Measurements from ENCODE around the gene WWC2. TPM values are rescaled to one million over a fixed set of nuclear protein-coding genes. Genes with fewer than 3 reads are reported as not detected.
A peak's percentile ranks its signal among the peaks of the same experiment; 100 is the strongest.

The WWC2 gene
- total and polyA plus RNA-seq, 2 experiments from 2014 or later = 33.2 to 48.3 TPM

DNA sequence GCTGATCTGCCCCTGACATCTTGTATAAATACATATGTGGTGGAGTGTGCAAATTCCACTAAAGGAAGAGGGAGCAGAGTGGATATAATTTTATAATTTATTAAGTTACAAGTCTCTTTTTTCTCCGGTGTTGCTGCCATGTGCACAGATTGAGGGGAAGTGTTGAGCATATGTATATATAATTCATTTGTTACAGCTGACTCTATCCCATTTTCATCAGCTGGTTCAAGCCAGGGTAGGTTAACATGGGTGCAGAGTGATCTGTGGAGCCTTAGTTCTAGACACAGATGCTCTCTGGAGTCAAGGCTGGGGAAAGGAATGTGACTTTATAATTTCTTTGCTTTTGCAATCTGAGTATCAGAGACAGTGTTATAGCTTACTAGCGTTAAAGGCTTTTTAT is 103.5 kb downstream of the WWC2 start:
- TF ChIP-seq EZH2 (IDR thresholded peaks at IDR 0.05; ENCODE audit: insufficient read depth, poor library complexity, severe bottlenecking) (no peak), EZH2phosphoT487 (IDR thresholded peaks at IDR 0.05; ENCODE audit: insufficient read depth, low read depth) (no peak)
- 73 to 83% methylated on average over 2 of the region's 2 CpGs for WGBS, 2 experiments (ENCODE audit: low coverage in 1 of 2, low lambda C conversion rate in 2 of 2, missing lambda C conversion rate in 2 of 2)
- peak overlapping the region; percentile 91 for H3K27ac ChIP-seq
- H3K79me2 ChIP-seq (ENCODE audit: insufficient read depth) = peaks cover 86% of the 10 kb centered on the region
- H3K4me1 ChIP-seq (ENCODE audit: insufficient read depth) = peaks cover 25% of the 10 kb centered on the region
- no peaks in the 10 kb centered on the region for H3K9me2 ChIP-seq (ENCODE audit: insufficient read depth)
- in situ Hi-C loops (cut with MboI) = no loop called here
- H3F3A ChIP-seq (ENCODE audit: insufficient read depth) = peaks cover 43% of the 10 kb centered on the region
- H3K9ac ChIP-seq = no peak overlapping the region
- no peak overlapping the region for H2AFZ ChIP-seq
- no peak for DNase-seq
- H3K4me2 ChIP-seq (ENCODE audit: unreplicated experiment) = peak overlapping the region; percentile 66
- no peaks in the 10 kb centered on the region for H3K9me3 ChIP-seq (ENCODE audit: low read depth)
- H4K20me1 ChIP-seq (ENCODE audit: insufficient read depth) = 0 out of 2 replicates have a peak, but pooled peaks cover 6% of the 10 kb centered on the region
- H3K4me3 ChIP-seq = no peak overlapping the region
- no peaks in the 10 kb centered on the region for H3K27me3 ChIP-seq (replicated peaks; ENCODE audit: insufficient read depth)
- peaks cover 10% of the 10 kb centered on the region; the same call in 1 of the 2 replicates for H3K36me3 ChIP-seq (ENCODE audit: low read depth)

DNA sequence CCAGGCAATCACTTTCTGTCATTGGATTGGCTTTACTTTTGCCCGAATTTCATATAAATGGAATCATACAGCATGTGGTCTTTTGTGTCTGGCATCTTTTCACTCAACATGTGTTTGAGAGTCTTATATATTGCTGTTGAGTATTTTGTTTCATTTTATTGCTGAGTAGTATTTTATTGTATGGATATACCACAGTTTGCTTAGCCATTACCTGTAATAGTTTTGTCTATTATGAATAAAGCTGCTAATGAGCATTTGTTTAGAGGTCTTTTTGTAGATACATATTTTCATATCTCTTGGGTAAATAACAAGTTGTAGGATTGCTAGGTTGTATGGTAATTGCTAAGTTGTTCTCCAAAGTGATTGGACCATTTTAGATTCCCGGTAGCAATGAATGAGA is 105.7 kb downstream of the WWC2 start:
- H3K9me3 ChIP-seq (ENCODE audit: low read depth) = no peaks in the 10 kb centered on the region
- H3K36me3 ChIP-seq (ENCODE audit: low read depth) = peaks cover 25% of the 10 kb centered on the region
- H4K20me1 ChIP-seq (ENCODE audit: insufficient read depth) = 0 out of 2 replicates have a peak, but pooled peaks cover 6% of the 10 kb centered on the region
- no peaks in the 10 kb centered on the region for H3K9me2 ChIP-seq (ENCODE audit: insufficient read depth)
- no peak overlapping the region for H3K27ac ChIP-seq
- WGBS, 2 experiments (ENCODE audit: low coverage in 1 of 2, low lambda C conversion rate in 2 of 2, missing lambda C conversion rate in 2 of 2) = 96 to 98% methylated on average over 2 of the region's 2 CpGs
- no peak overlapping the region for H3K9ac ChIP-seq
- DNase-seq = no peak
- H3K4me1 ChIP-seq (ENCODE audit: insufficient read depth) = peaks cover 25% of the 10 kb centered on the region
- H3F3A ChIP-seq (ENCODE audit: insufficient read depth) = peaks cover 40% of the 10 kb centered on the region
- peaks cover 86% of the 10 kb centered on the region for H3K79me2 ChIP-seq (ENCODE audit: insufficient read depth)
- H2AFZ ChIP-seq = no peak overlapping the region
- no peaks in the 10 kb centered on the region for H3K27me3 ChIP-seq (replicated peaks; ENCODE audit: insufficient read depth)
- no peak overlapping the region for H3K4me3 ChIP-seq
- no peak overlapping the region for H3K4me2 ChIP-seq (ENCODE audit: unreplicated experiment)
- in situ Hi-C loops (cut with MboI) = no loop called here
- TF ChIP-seq EZH2phosphoT487 (IDR thresholded peaks at IDR 0.05; ENCODE audit: insufficient read depth, low read depth) = no peak
- no peak for TF ChIP-seq EZH2 (IDR thresholded peaks at IDR 0.05; ENCODE audit: insufficient read depth, poor library complexity, severe bottlenecking)

DNA sequence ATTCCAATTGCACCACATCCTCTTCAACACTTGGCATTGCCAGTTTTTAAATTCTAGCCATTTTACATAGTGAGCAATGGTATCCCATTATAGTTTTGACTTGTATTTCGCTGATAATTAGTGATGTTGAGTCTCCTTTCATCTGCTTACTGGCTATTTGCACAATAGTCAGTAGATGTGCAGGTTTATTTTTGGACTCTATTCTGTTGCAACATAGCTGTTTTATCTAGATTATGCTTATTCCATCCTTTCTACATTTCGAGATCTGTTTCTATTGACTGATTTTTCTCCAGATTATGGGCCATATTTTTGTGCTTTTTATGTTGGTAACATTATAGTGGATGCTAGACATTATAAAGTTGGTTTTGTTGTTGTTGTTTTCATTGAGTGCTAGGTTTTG is 106.1 kb downstream of the WWC2 start:
- DNase-seq = no peak
- peaks cover 25% of the 10 kb centered on the region for H3K4me1 ChIP-seq (ENCODE audit: insufficient read depth)
- no peak overlapping the region for H3K4me2 ChIP-seq (ENCODE audit: unreplicated experiment)
- H3K9me3 ChIP-seq (ENCODE audit: low read depth) = no peaks in the 10 kb centered on the region
- WGBS, 2 experiments (ENCODE audit: low coverage in 1 of 2, low lambda C conversion rate in 2 of 2, missing lambda C conversion rate in 2 of 2) = 50% methylated on average over 2 of the region's 2 CpGs
- H4K20me1 ChIP-seq (ENCODE audit: insufficient read depth) = 0 out of 2 replicates have a peak, but pooled peaks cover 6% of the 10 kb centered on the region
- no peak overlapping the region for H3K27ac ChIP-seq
- H3K9me2 ChIP-seq (ENCODE audit: insufficient read depth) = no peaks in the 10 kb centered on the region
- H2AFZ ChIP-seq = no peak overlapping the region
- H3K27me3 ChIP-seq (replicated peaks; ENCODE audit: insufficient read depth) = no peaks in the 10 kb centered on the region
- TF ChIP-seq EZH2 (IDR thresholded peaks at IDR 0.05; ENCODE audit: insufficient read depth, poor library complexity, severe bottlenecking) (no peak), EZH2phosphoT487 (IDR thresholded peaks at IDR 0.05; ENCODE audit: insufficient read depth, low read depth) (no peak)
- H3K79me2 ChIP-seq (ENCODE audit: insufficient read depth) = peaks cover 87% of the 10 kb centered on the region
- no peak overlapping the region for H3K9ac ChIP-seq
- peaks cover 29% of the 10 kb centered on the region for H3K36me3 ChIP-seq (ENCODE audit: low read depth)
- H3F3A ChIP-seq (ENCODE audit: insufficient read depth) = peaks cover 37% of the 10 kb centered on the region
- in situ Hi-C loops (cut with MboI) = no loop called here
- H3K4me3 ChIP-seq = no peak overlapping the region

DNA sequence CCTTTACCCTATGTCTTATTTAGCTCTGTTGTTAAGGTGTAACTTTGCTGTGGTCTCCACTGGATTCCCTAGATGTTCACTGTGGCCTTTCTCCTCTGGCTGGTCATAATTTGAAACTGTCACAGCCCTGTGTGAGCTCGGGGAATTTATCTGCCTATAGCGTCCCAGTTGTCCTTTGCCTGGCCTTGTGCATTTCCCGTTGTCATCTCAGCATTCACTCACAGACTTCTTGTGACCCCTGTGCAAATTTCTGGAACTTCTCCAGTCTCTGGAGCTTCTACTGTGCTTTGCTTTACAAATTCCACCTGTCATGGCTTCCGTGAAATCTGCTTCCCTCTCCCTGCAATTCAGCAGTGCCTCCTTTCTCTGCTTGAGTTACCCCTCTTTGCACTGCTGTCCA is 106.7 kb downstream of the WWC2 start:
- H3K27ac ChIP-seq = no peak overlapping the region
- no peaks in the 10 kb centered on the region for H3K9me2 ChIP-seq (ENCODE audit: insufficient read depth)
- H3K27me3 ChIP-seq (replicated peaks; ENCODE audit: insufficient read depth) = no peaks in the 10 kb centered on the region
- 0 out of 2 replicates have a peak, but pooled peaks cover 6% of the 10 kb centered on the region for H4K20me1 ChIP-seq (ENCODE audit: insufficient read depth)
- in situ Hi-C loops (cut with MboI) = no loop called here
- H3K9ac ChIP-seq = no peak overlapping the region
- H3K4me1 ChIP-seq (ENCODE audit: insufficient read depth) = peaks cover 24% of the 10 kb centered on the region
- H3K4me2 ChIP-seq (ENCODE audit: unreplicated experiment) = no peak overlapping the region
- H3K79me2 ChIP-seq (ENCODE audit: insufficient read depth) = peaks cover 92% of the 10 kb centered on the region
- H3K4me3 ChIP-seq = no peak overlapping the region
- no peak for DNase-seq
- TF ChIP-seq EZH2phosphoT487 (IDR thresholded peaks at IDR 0.05; ENCODE audit: insufficient read depth, low read depth) (no peak), EZH2 (IDR thresholded peaks at IDR 0.05; ENCODE audit: insufficient read depth, poor library complexity, severe bottlenecking) (no peak)
- 97 to 100% methylated on average over 4 of the region's 4 CpGs for WGBS, 2 experiments (ENCODE audit: low coverage in 1 of 2, low lambda C conversion rate in 2 of 2, missing lambda C conversion rate in 2 of 2)
- H3F3A ChIP-seq (ENCODE audit: insufficient read depth) = peaks cover 35% of the 10 kb centered on the region
- H2AFZ ChIP-seq = no peak overlapping the region
- H3K36me3 ChIP-seq (ENCODE audit: low read depth) = peaks cover 34% of the 10 kb centered on the region
- H3K9me3 ChIP-seq (ENCODE audit: low read depth) = no peaks in the 10 kb centered on the region

DNA sequence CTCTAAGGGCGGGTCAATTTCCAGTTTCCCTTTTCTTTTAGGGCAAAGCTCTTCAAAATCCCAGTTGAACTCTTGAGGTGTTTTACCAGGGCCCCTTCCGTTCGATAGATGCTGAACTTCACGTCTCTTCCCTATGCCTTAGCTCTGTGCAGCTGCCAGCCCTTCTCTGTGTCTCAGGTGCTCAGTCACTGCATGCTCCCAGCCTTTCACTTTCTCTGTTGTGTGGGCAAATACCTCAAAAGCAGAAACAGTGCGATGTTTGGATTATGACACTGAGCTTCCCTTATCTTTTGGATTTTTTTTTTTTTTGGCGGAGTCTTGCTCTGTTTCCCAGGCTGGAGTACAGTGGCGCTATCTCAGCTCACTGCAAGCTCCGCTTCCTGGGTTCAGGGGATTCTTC is 112.5 kb downstream of the WWC2 start:
- H3K9ac ChIP-seq = no peak overlapping the region
- peaks cover 5% of the 10 kb centered on the region; the same call in 1 of the 2 replicates for H3F3A ChIP-seq (ENCODE audit: insufficient read depth)
- H3K9me3 ChIP-seq (ENCODE audit: low read depth) = no peaks in the 10 kb centered on the region
- no peak overlapping the region for H3K27ac ChIP-seq
- no peak overlapping the region for H2AFZ ChIP-seq
- no peak overlapping the region for H3K4me3 ChIP-seq
- H3K9me2 ChIP-seq (ENCODE audit: insufficient read depth) = no peaks in the 10 kb centered on the region
- H3K79me2 ChIP-seq (ENCODE audit: insufficient read depth) = peaks cover 92% of the 10 kb centered on the region
- H3K27me3 ChIP-seq (replicated peaks; ENCODE audit: insufficient read depth) = no peaks in the 10 kb centered on the region
- H4K20me1 ChIP-seq (ENCODE audit: insufficient read depth) = no peaks in the 10 kb centered on the region
- no peaks in the 10 kb centered on the region for H3K4me1 ChIP-seq (ENCODE audit: insufficient read depth)
- 96 to 98% methylated on average over 8 of the region's 8 CpGs for WGBS, 2 experiments (ENCODE audit: low coverage in 1 of 2, low lambda C conversion rate in 2 of 2, missing lambda C conversion rate in 2 of 2)
- H3K4me2 ChIP-seq (ENCODE audit: unreplicated experiment) = no peak overlapping the region
- peaks cover 39% of the 10 kb centered on the region for H3K36me3 ChIP-seq (ENCODE audit: low read depth)
- no peak for DNase-seq
- in situ Hi-C loops (cut with MboI) = no loop called here
- TF ChIP-seq EZH2phosphoT487 (IDR thresholded peaks at IDR 0.05; ENCODE audit: insufficient read depth, low read depth) (no peak), EZH2 (IDR thresholded peaks at IDR 0.05; ENCODE audit: insufficient read depth, poor library complexity, severe bottlenecking) (no peak)
